Measurements from ENCODE around the gene TCERG1L.
"Not testable (repeated sequence)": the region's sequence is repeated elsewhere in the genome, so short reads cannot be mapped to it uniquely, and the experiment has no call there.

TCERG1L gene

GRCh38 chr10:131092876-131093275 lies 218.6 kb downstream of the TCERG1L start:
- DNase-seq, result no peak

DNA sequence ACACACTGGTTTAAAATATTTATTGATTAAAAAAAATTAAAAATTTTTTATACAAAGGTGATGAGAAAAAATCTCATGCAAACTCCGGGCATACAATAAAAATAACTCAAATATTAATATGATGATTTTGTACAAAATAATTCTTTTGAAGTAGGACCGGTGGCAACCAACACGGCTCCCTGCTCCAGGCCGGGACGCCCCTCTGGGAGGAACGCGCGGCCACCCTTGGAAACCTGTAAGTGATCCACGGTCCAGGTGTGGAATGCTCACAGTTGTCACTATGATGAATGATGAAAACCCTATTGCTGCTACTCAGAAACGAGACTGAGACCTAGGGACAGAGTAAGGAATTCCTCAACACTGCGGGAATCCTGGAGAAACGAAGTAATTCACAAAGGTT lies 219.1 kb downstream of the TCERG1L start:
- DNase-seq, result no peak

DNA sequence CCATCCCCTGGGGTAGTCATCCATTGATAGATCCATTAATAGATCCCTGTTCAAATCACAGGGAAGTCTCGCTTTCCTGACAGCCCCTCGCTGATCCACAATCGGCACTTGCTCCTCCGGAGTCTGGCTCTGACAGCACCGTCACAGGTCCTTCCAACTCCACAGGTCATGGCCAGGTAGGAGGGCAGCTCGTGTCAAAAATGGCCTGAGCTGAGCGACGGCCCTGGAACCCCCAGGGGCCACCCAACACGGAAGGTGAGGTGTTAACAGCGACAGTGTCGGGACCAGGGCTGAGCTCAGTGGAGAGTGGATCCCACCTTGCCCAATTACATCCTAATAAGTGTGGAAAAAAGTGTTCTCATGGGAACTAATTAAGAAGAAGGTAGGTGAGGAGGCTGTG lies 219.8 kb downstream of the TCERG1L start:
- no peak for DNase-seq

DNA sequence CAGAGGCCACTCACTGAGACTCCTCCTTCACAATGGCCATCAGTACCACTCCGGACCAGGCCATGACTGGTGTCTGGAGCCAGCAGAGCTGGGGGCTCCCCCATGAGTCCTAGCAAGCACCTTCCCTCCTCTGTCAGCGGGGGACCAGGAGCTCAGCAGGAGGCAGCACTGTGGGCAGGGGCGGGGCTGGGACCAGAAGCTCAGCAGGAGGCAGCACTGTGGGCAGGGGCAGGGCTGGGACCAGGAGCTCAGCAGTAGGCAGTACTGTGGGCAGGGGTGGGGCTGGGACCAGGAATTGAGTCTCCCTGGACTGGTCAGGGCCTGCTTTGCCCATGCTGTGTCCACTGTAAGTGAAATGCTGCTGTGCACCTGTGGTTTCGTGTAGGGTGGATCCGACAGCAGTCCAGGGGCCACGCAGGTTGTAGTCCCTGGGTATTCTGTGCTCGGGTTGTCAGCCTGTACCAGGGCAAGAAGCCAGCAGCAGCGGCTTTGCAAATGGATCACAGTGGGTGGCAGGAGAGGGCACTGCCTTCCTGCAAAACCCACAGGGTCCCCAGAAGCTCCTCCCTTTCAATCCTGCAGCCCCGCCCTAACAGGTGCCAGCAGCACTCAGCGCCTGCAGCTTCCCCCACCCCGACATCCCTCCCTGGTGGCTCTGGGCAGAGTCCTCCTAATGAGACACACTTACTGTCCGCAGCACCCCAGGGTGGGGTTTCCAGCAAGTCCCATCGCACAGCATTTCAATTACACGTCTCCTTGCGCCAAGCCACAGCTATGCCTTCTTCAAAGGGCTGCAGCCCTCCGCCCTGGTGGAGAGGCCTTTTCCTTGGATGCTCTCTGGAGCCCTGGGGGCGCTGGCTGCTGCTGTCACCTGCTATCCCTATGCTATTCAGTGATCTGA lies 220.5 kb downstream of the TCERG1L start:
- no peak for DNase-seq

GRCh38 chr10:131089861-131090260 lies 221.7 kb downstream of the TCERG1L start:
- no peak for DNase-seq

- DNase-seq, result no peak
Measured at GRCh38 chr10:131089150-131089549, 222.4 kb downstream of the TCERG1L start.

DNA sequence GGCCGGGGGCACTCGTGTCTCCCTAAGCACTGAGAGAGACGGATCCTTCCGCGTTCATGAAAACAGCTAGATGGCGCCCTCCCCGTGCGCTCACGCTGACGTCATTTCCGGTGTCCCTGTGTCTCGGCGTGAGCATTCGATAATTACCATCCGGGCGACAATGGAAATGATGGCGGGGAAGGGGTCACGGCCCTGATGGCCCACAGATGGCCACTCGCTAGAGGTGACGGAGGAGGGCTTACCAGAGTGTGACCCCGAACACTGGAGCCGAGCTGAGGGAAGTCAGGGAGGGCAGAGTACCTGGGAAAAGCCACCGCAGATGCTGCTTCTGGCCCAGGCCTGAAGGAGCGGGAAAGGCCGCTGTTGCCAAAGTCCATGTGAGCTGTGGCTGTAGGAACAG lies 222.9 kb downstream of the TCERG1L start:
- no peak for DNase-seq

DNA sequence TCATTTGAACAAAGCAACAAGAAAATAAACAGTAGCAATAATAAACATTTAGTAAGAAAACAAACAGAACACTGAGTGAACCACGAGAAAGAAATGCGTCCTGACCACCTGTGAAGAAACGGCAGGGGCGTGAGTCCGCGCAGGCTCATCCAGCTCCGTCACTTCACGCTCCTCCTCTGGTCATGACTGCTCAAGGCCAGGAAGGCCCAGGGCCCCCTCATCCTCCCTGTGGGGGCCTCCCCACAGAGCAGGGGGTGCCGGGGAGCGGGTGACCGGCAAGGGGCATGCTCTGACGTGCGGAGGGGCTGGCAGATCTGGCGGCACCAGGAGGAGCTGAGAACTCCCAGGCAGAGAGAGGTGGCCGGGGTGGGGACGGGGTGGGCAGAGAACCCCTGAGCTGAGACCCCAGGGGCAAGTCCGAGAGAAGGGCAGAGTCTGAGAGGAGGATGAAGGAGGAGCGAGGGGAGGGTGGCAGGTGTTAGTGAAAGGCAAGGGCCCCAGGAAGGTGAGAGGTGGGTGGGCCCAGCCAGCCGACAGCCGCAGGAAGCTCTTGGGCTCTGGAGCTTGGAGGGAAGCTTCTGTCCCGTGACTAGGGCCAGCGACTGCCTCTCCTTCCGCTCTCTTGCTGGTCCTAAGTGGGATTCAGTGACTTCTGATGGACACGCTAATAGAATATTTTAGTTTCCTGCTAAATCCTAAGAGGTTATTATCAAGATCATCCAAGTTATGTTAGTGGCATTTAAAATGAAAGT lies 223.9 kb downstream of the TCERG1L start:
- DNase-seq, result no peak

DNA sequence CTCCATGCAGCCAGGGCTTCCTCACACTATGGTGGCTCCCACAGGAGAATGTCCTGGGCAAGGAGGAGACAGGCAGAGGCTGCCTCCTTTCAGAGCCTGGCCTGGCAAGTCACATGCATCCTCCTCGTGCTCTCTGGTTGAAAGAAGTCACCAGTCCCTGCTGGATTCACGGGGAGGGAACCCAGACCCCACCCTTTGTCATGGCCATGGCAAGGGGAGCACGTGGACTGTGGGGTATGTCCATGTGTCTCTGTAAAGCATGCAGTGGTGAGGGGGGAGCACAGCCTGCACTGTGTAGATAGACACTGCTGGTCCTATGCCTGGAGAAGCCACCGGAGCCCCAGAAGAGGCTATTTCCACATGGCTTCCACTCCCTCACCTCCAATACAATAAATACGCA lies 225.0 kb downstream of the TCERG1L start:
- no peak for DNase-seq

DNA sequence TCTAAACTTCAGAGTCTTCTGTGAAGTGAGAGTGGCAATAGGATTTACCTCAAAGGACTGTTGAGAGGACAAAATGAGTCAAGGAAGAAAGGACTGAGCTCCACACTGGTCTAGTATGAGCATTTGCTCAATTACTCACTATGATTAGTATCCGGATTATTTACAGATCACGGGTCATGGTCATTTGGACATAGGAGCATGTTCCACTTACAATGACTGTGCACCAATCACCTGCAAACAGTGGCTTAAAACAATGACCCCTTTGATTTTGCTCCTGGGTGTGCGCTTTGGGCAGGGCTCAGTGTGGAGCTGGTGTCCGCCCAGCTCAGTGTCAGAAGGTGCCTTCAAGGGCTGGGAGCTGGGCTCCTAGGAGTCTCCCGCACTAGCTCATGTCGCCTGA lies 225.4 kb downstream of the TCERG1L start:
- DNase-seq, result no peak

- DNase-seq, result no peak
Measured at GRCh38 chr10:131085091-131085860, 226.2 kb downstream of the TCERG1L start.

GRCh38 chr10:131084791-131085090 lies 226.8 kb downstream of the TCERG1L start:
- no peak for DNase-seq

DNA sequence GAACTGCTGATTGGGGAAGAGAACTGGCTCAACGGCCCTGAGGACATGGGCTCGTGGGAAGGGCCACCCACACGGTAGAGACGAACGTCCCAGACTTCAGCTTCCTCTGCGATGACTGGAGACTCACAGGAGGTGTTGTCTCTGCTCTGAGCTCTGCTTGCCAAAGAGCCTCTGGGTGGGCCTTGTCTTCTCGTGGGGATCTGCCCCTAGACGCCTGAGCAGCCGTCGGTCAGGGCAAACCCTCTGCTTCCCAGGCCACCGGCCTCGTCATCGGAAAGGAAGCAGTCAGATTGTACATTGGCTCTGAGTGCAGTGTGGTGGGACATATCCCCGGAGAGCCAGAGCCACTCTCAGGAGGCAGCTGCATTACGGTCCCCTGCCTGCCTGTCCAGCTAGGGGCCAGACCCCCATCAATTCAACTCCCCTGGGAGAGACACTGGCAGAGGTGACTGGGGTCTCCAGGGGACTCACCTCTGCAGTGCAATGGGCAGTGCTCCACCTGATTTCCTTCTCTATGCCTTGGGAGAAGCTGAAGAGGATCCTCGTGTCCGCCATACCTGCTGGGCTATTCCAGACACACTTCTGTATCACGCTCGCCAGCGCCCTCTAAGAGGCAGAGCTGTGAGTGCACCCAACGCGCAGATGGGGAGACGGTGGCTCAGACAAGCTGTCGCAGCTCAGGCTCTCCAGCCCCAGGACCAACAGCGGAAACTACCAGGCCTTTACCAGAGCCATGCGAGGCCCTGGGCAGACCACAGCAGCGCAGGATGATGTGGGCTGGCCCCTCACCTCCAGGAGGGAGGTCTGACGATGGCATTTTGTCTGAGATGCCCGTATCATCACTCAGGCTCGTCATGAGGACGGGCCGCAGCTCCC lies 227.4 kb downstream of the TCERG1L start:
- no peak for DNase-seq

GRCh38 chr10:131082991-131083481 lies 228.5 kb downstream of the TCERG1L start:
- DNase-seq, result no peak

- DNase-seq, result no peak
Measured at GRCh38 chr10:131082201-131082850, 229.2 kb downstream of the TCERG1L start.

DNA sequence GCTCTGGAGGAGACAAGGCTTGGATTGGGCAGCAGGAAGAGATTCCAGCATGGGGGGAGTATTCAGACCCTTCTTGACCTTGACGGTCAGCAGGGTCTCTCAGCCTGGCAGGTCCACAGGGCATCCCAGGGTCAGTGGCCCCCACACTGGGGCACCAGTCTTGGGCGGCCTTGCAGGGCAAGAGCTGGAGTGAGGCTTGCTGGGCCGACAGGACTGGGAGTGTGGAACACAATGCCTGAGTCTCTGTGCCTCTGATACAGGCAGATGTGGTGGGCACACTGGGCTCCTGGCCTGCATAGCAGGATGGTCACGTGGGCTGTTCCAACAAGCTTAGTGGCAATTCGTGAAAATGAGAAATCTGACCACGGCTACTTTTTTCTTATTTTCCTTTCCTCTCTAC lies 229.7 kb downstream of the TCERG1L start:
- DNase-seq, result no peak

DNA sequence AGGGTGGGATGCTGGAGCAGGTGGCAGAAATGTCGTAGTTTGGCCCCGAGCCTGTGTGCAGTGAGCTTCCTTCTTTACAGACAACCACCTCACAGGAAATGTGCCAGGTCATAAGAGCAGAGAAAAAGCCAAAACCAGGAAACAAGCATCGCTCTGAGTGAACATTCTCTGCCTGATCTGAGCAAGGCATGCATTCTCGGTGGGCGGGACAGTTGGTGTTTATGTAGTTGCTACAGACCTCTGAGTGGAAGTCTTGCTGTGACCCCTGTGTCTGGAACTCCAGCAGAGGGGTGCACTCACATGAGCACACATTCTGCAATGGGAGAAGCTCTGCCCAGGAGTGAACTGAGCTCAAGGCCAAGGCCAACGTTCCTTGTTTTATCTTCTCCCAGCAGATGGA lies 230.1 kb downstream of the TCERG1L start:
- no peak for DNase-seq

DNA sequence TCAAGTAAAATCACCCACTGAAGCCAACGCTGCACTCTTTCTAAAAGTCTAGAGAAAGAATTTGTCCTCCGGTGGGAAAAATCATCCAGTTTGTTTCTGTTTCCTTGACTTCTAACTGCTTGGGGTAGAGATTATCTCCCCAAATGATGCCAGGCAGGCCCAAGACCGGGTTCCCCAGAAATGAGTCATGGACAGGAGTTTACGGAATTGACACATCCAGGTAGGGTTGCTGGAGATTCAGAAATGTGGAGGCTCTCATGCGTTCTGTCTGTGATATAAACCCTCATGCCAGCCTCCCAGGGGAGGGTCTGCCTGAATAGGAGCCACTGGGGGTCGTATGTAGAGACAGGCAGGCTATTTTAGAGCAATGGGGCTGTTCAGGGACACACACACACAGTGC lies 230.9 kb downstream of the TCERG1L start:
- DNase-seq, result no peak

DNA sequence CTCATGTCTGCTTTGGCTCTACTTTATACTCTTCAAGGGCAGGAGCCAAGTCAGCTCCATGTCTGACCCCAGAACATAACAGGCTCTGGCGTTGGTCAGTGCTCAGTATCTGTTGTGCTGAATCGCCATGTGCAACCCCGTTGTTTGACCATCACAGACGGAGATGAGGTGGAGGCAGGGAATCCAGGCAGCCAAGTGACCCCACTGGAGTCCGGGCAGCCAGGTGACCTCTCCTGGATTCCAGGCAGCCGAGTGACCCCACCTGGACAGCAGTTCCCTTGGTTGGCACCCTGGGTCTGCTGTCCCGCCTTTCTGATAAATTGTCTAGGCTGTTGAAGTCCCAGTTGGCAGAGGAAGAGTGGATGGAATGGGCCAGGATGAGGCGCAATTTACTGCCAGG lies 232.2 kb downstream of the TCERG1L start:
- DNase-seq, result no peak

DNA sequence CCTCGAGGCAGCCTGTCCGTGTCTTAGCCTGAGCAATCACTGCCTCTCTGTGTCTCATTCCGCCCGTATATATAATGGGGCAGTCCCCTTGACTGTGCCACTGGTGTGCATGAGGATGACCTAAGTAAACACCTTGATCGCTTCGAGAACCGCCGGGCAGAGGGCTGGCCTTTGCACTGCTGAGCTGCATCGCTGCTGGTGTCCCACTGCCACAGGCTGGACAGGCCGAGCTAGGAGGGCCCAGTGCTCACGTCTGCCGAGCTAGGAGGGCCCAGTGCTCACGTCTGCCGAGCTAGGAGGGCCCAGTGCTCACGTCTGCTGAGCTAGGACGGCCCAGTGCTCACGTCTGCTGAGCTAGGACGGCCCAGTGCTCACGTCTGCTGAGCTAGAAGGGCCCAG lies 232.6 kb downstream of the TCERG1L start:
- DNase-seq, result not testable (repeated sequence)

GRCh38 chr10:131078131-131078881 lies 233.2 kb downstream of the TCERG1L start:
- no peak for DNase-seq
